ENCODE results near the gene KCNQ1OT1.
A peak's percentile ranks its signal among the peaks of the same experiment; 100 is the strongest.

Gene KCNQ1OT1

GRCh38 chr11:2612884-2613571 is 86.8 kb downstream of the KCNQ1OT1 start:
- no peak for FAIRE-seq
- DNase-seq (ENCODE audit: low spot score): no peak

GRCh38 chr11:2609345-2609744 is 90.4 kb downstream of the KCNQ1OT1 start:
- FAIRE-seq: no peak
- DNase-seq (ENCODE audit: low spot score): no peak

- no peak for FAIRE-seq
- DNase-seq (ENCODE audit: low spot score): peak; percentile 0
Measured at GRCh38 chr11:2599561-2600189, 100.1 kb downstream of the KCNQ1OT1 start.

GRCh38 chr11:2595204-2595603 is 104.6 kb downstream of the KCNQ1OT1 start:
- FAIRE-seq (no peak), DNase-seq (ENCODE audit: low spot score) (no peak)

GRCh38 chr11:2594267-2594666 is 105.5 kb downstream of the KCNQ1OT1 start:
- DNase-seq (ENCODE audit: low spot score) (no peak), FAIRE-seq (no peak)

GRCh38 chr11:2593393-2593950 is 106.3 kb downstream of the KCNQ1OT1 start:
- DNase-seq (ENCODE audit: low spot score): peak; percentile 0
- FAIRE-seq: no peak

GRCh38 chr11:2592559-2593392 is 107.0 kb downstream of the KCNQ1OT1 start:
- FAIRE-seq (no peak), DNase-seq (ENCODE audit: low spot score) (peak; percentile 0)

- FAIRE-seq: no peak
- DNase-seq (ENCODE audit: low spot score): peak; percentile 0
Measured at GRCh38 chr11:2591805-2592204, 108.0 kb downstream of the KCNQ1OT1 start.

GRCh38 chr11:2590965-2591754 is 108.6 kb downstream of the KCNQ1OT1 start:
- FAIRE-seq (no peak), DNase-seq (ENCODE audit: low spot score) (no peak)

GRCh38 chr11:2590131-2590964 is 109.4 kb downstream of the KCNQ1OT1 start:
- no peak for FAIRE-seq
- DNase-seq (ENCODE audit: low spot score): peak; percentile 0

- no peak for DNase-seq (ENCODE audit: low spot score)
- FAIRE-seq: no peak
Measured at GRCh38 chr11:2589538-2589934, 110.3 kb downstream of the KCNQ1OT1 start.

GRCh38 chr11:2588809-2589537 is 110.8 kb downstream of the KCNQ1OT1 start:
- FAIRE-seq: no peak

GRCh38 chr11:2587976-2588748 is 111.6 kb downstream of the KCNQ1OT1 start:
- DNase-seq (ENCODE audit: low spot score) (no peak), FAIRE-seq (no peak)

More at GRCh38 chr11:2588809-2589537, 110.8 kb downstream of the KCNQ1OT1 start:
- no peak for DNase-seq (ENCODE audit: low spot score)

- FAIRE-seq (no peak), DNase-seq (ENCODE audit: low spot score) (no peak)
Measured at GRCh38 chr11:2587132-2587930, 112.5 kb downstream of the KCNQ1OT1 start.

GRCh38 chr11:2586793-2587131 is 113.0 kb downstream of the KCNQ1OT1 start:
- FAIRE-seq (no peak), DNase-seq (ENCODE audit: low spot score) (no peak)

- DNase-seq (ENCODE audit: low spot score): no peak
- no peak for FAIRE-seq
Measured at GRCh38 chr11:2586087-2586792, 113.6 kb downstream of the KCNQ1OT1 start.

GRCh38 chr11:2585566-2586086 is 114.2 kb downstream of the KCNQ1OT1 start:
- FAIRE-seq: no peak

More at GRCh38 chr11:2585566-2586086, 114.2 kb downstream of the KCNQ1OT1 start:
- DNase-seq (ENCODE audit: low spot score): no peak
